ENCODE data around the gene CRYBG1.

CRYBG1 gene

GRCh38 chr6:106508277-106508676 is 147.8 kb downstream of the CRYBG1 start:
- Histone ChIP-seq H3K4me3 (ENCODE audit: low read depth, low read length) (no peak overlapping the region), H3K36me3 (no peaks in the 10 kb centered on the region), H3K27me3 (peaks cover 77% of the 10 kb centered on the region), H3K9me3 (no peaks in the 10 kb centered on the region), H3K4me1 (no peaks in the 10 kb centered on the region)
- no peak for DNase-seq
- no peak for TF ChIP-seq CTCF (IDR thresholded peaks at IDR 0.05; ENCODE audit: low read depth, low read length)

- H3K4me3 ChIP-seq (ENCODE audit: low read depth, low read length): no peak overlapping the region
- no peak for DNase-seq
- H3K36me3 ChIP-seq: no peaks in the 10 kb centered on the region
- peaks cover 82% of the 10 kb centered on the region for H3K27me3 ChIP-seq
- TF ChIP-seq CTCF (IDR thresholded peaks at IDR 0.05; ENCODE audit: low read depth, low read length): no peak
- no peaks in the 10 kb centered on the region for H3K4me1 ChIP-seq
- no peaks in the 10 kb centered on the region for H3K9me3 ChIP-seq
These were observed 148.3 kb downstream of the CRYBG1 start for GRCh38 chr6:106508834-106509233.

- TF ChIP-seq CTCF (IDR thresholded peaks at IDR 0.05; ENCODE audit: low read depth, low read length): no peak
- no peak for DNase-seq
- H3K4me3 ChIP-seq (ENCODE audit: low read depth, low read length): no peak overlapping the region
- no peaks in the 10 kb centered on the region for H3K36me3 ChIP-seq
- no peaks in the 10 kb centered on the region for H3K4me1 ChIP-seq
- H3K9me3 ChIP-seq: no peaks in the 10 kb centered on the region
- H3K27me3 ChIP-seq: peaks cover 86% of the 10 kb centered on the region
These were observed 149.0 kb downstream of the CRYBG1 start for GRCh38 chr6:106509420-106510089.

- no peaks in the 10 kb centered on the region for H3K36me3 ChIP-seq
- H3K9me3 ChIP-seq: no peaks in the 10 kb centered on the region
- no peak overlapping the region for H3K4me3 ChIP-seq (ENCODE audit: low read depth, low read length)
- no peak for TF ChIP-seq CTCF (IDR thresholded peaks at IDR 0.05; ENCODE audit: low read depth, low read length)
- H3K27me3 ChIP-seq: peaks cover 84% of the 10 kb centered on the region
- no peak for DNase-seq
- H3K4me1 ChIP-seq: no peaks in the 10 kb centered on the region
These were observed 149.8 kb downstream of the CRYBG1 start for GRCh38 chr6:106510090-106510970.

- TF ChIP-seq CTCF (IDR thresholded peaks at IDR 0.05; ENCODE audit: low read depth, low read length): no peak
- DNase-seq: no peak
- H3K36me3 ChIP-seq: no peaks in the 10 kb centered on the region
- H3K27me3 ChIP-seq: peaks cover 77% of the 10 kb centered on the region
- H3K4me1 ChIP-seq: no peaks in the 10 kb centered on the region
- no peaks in the 10 kb centered on the region for H3K9me3 ChIP-seq
- no peak overlapping the region for H3K4me3 ChIP-seq (ENCODE audit: low read depth, low read length)
These were observed 151.0 kb downstream of the CRYBG1 start for GRCh38 chr6:106511288-106512047.
